C4-2B (cell line): ENCODE data around the gene SYNJ2.

ENCODE experiments used
- CTCF ChIP-seq: fragments of 450-650 bp; conservative IDR thresholded peaks from 2 replicates; pipeline ENCODE4 v1.5.1; 2017; ENCODE audit warnings: mild to moderate bottlenecking
- ZFX ChIP-seq: fragments of 450-650 bp; IDR thresholded peaks from 2 replicates; pipeline ENCODE4 v1.6.1; 2017

DNA sequence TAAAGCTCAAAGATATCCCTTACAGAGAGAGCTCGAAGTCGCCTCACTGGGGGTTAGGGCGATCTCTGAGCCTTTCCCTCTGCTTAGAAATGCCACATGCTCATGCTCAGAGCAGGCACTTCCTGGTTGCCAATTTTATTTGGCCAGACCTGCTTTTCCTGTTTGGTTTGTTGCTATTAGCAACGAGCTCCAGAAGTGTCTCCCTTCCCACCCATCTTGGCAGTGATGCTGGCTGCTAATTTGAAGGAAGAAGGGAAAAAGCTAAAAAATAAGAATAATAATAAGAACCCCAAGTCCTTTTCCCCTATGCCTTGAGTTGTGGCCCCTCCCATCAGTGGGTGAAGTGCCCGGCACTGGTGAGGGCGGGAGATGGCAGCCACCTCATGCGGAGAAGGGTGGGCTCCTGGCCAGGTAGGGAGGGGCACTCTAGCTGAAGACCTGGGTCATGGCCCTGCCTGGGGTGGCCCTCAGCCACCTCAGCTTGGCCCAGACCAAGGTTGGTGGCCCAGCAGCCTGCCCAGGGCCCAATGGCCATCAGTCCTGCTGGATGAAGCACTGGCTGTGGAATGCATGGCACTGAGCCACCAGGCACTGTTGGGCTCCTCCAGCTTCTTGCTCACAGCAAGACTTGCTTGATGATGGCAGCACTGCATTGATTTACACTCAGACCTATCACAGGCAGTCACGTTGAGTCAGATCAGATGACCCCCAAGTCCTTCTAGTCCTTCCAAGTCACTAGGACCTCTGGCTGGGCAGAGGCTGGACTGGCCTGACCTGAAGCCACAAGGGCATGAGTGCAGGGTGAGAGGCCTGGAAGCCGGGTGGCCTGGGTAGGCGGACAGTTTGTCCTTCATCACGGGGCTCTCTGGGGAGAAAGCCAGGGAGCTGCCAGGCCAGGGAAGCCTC is 79.0 kb downstream of the SYNJ2 start:
- TF ChIP-seq CTCF (no peak), ZFX (no peak)
